K562 (cell line): Measurements from ENCODE around the gene MRNIP. TPM values are rescaled to one million over a fixed set of nuclear protein-coding genes. Genes with fewer than 3 reads are reported as not detected.

Source experiments
- AFF1 ChIP-seq, 2 experiments: fragments of 450-650 bp; IDR thresholded peaks; 2 replicates each; pipeline ENCODE4 v1.6.1; 2018; ENCODE audit warnings: mild to moderate bottlenecking in 2 of 2, low read depth in 1 of 2; ENCODE audit not compliant: partially characterized antibody in 2 of 2
- AFF4 ChIP-seq: sonication (generic); formaldehyde crosslinking; IDR thresholded peaks from 2 replicates; pipeline ENCODE4 v1.8.0; 2023; ENCODE audit warnings: mild to moderate bottlenecking, missing genetic modification reagents
- ARNT ChIP-seq, 2 experiments: fragments of 450-650 bp; IDR thresholded peaks; 2 replicates each; pipeline ENCODE4 v1.6.1; 2016; ENCODE audit warnings: mild to moderate bottlenecking in 1 of 2
- DPF2 ChIP-seq: fragments of 450-650 bp; IDR thresholded peaks from 2 replicates; pipeline ENCODE4 v1.6.1; 2016
- ID3 ChIP-seq, 2 experiments: fragments of 250-450 bp in 1 of 2; fragments of 450-650 bp in 1 of 2; sonication (Bioruptor Pico) in 1 of 2; IDR thresholded peaks; 2 replicates each; pipeline versions ENCODE4 v1.6.1 to v1.8.0; 2016 to 2021; ENCODE audit warnings: mild to moderate bottlenecking in 2 of 2, moderate library complexity in 2 of 2, missing compliant biosample characterization in 1 of 2, missing genetic modification characterization in 1 of 2
- JUNB ChIP-seq: fragments of 450-650 bp; formaldehyde crosslinking; conservative IDR thresholded peaks from 2 replicates; pipeline ENCODE4 v1.4.0; 2020; ENCODE audit warnings: mild to moderate bottlenecking
- MTA2 ChIP-seq: fragments of 450-650 bp; IDR thresholded peaks from 2 replicates; pipeline ENCODE4 v1.6.1; 2016; ENCODE audit warnings: low read depth
- POLR3G ChIP-seq: IDR thresholded peaks from 2 replicates; pipeline ENCODE4 v1.6.1; 2011; ENCODE audit not compliant: insufficient read length, insufficient replicate concordance; ENCODE audit errors: extremely low read depth
- RBM39 ChIP-seq: fragments of 200-400 bp; formaldehyde crosslinking; optimal IDR thresholded peaks from 2 replicates; pipeline ENCODE3; 2018; ENCODE audit warnings: low read depth, low read length
- RFX1 ChIP-seq: fragments of 450-650 bp; IDR thresholded peaks from 2 replicates; pipeline ENCODE4 v1.6.1; 2016; ENCODE audit warnings: mild to moderate bottlenecking, moderate library complexity
- SETDB1 ChIP-seq: IDR thresholded peaks from one replicate; pipeline ENCODE4 v1.6.1; 2012; ENCODE audit warnings: low read length, control low read depth, inconsistent platforms
- SMC3 ChIP-seq: conservative IDR thresholded peaks from 2 replicates; pipeline ENCODE4 v1.6.1; 2011; ENCODE audit warnings: low read depth, low read length, improper control_type of control experiment; ENCODE audit not compliant: insufficient read depth
- TAF9B ChIP-seq: fragments of 450-650 bp; IDR thresholded peaks from 2 replicates; pipeline ENCODE4 v1.6.1; 2018; ENCODE audit warnings: mild to moderate bottlenecking; ENCODE audit not compliant: partially characterized antibody
- THRAP3 ChIP-seq: fragments of 450-650 bp; IDR thresholded peaks from 2 replicates; pipeline ENCODE4 v1.6.1; 2016; ENCODE audit warnings: mild to moderate bottlenecking, inconsistent platforms, borderline replicate concordance
- XRCC4 ChIP-seq: IDR thresholded peaks from one replicate; pipeline ENCODE4 v1.6.1; 2011; ENCODE audit not compliant: insufficient read depth, insufficient read length; ENCODE audit errors: extremely low read depth
- ZC3H8 ChIP-seq: fragments of 450-650 bp; IDR thresholded peaks from 2 replicates; pipeline ENCODE4 v1.6.1; 2017
- ZEB2 ChIP-seq: fragments of 450-650 bp; IDR thresholded peaks from 2 replicates; pipeline ENCODE4 v1.6.1; 2016
- ZNF707 ChIP-seq: fragments of 250-450 bp; sonication (Bioruptor Pico); conservative IDR thresholded peaks from 2 replicates; pipeline ENCODE4 v1.8.0; 2022; ENCODE audit warnings: inconsistent platforms, mild to moderate bottlenecking, moderate library complexity
- ZNF79 ChIP-seq: fragments of 250-450 bp; sonication (Bioruptor Pico); IDR thresholded peaks from 2 replicates; pipeline ENCODE4 v1.4.0; 2020; ENCODE audit warnings: low read depth, mild to moderate bottlenecking, moderate library complexity
- polyA plus RNA-seq, 8 experiments: library from polyadenylated mRNA; depleted of rRNA in 4 of 8; stranded (reverse) in 5 of 8; unstranded in 3 of 8; fragments of >200 nt; fragmentation: Nextera tagmentation in 2 of 8; fragmentation: Illumina TruSeq in 1 of 8; extraction: Ambion mirVana in 2 of 8; extraction: Trizol in 1 of 8; gene quantifications; 2 replicates each; pipeline versions ENCODE4 v1.2.1 to v1.2.3, GENCODE V29; 2011 to 2014; ENCODE audit warnings: inconsistent platforms in 1 of 8, missing spikeins in 1 of 8
- total RNA-seq, 7 experiments: library from RNA; depleted of rRNA in 6 of 7; stranded (reverse); fragments of >200 nt in 6 of 7; fragmentation: Illumina TruSeq in 2 of 7; extraction: Trizol in 2 of 7; gene quantifications; 2 replicates each; pipeline versions ENCODE4 v1.2.1 to v1.2.3, GENCODE V29; 2011 to 2021; ENCODE audit warnings: low replicate concordance in 1 of 7
- TF ChIP-seq, protein P1 (sequence below): fragments of 450-650 bp; conservative IDR thresholded peaks from 2 replicates; pipeline ENCODE4 v1.6.1; 2016; ENCODE audit warnings: missing genetic modification characterization, low read depth, mild to moderate bottlenecking, missing compliant biosample characterization, moderate library complexity

MRNIP gene
- total and polyA plus RNA-seq, 9 of the 15 experiments (the other 6 are each of a cell fraction or from before 2014, with no cell fraction given) = 3.6 to 39.0 (median 16.8) TPM

GRCh38 chr5:179818746-179819295 is 39.8 kb downstream of the MRNIP start (continued):
- peak in 1 of 2 experiments; percentile 89 for TF ChIP-seq AFF1 (IDR thresholded peaks at IDR 0.05; ENCODE audit: low read depth in 1 of 2, partially characterized antibody in 2 of 2)
- no peak for TF ChIP-seq POLR3G
- no peak for TF ChIP-seq RFX1
- TF ChIP-seq JUNB (CRISPR knock-in tag) = 0 out of 2 replicates have a peak, but pooled peaks have one; percentile 57
- no peak for TF ChIP-seq THRAP3
- peak; percentile 93 for TF ChIP-seq TAF9B
- TF ChIP-seq MTA2 = peak; percentile 48; the same call in 1 of the 2 replicates
- TF ChIP-seq ARNT (IDR thresholded peaks at IDR 0.05) = no peak
- no peak; the same call in none of the 2 replicates for TF ChIP-seq AFF4 (CRISPR knock-in tag)
- no peak for TF ChIP-seq ZNF79
- TF ChIP-seq ZNF707 (CRISPR knock-in tag) = no peak
- TF ChIP-seq ZEB2 = peak; percentile 83
- no peak for TF ChIP-seq XRCC4
- TF ChIP-seq ID3 (CRISPR knock-in tag; IDR thresholded peaks at IDR 0.05) = no peak
- peak; percentile 21; the same call in 1 of the 2 replicates for TF ChIP-seq ID3 (tag; IDR thresholded peaks at IDR 0.05)
- no peak for TF ChIP-seq SMC3
- no peak for TF ChIP-seq SETDB1
- TF ChIP-seq, protein P1, sequence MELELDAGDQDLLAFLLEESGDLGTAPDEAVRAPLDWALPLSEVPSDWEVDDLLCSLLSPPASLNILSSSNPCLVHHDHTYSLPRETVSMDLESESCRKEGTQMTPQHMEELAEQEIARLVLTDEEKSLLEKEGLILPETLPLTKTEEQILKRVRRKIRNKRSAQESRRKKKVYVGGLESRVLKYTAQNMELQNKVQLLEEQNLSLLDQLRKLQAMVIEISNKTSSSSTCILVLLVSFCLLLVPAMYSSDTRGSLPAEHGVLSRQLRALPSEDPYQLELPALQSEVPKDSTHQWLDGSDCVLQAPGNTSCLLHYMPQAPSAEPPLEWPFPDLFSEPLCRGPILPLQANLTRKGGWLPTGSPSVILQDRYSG (tag) = no peak
- no peak for TF ChIP-seq RBM39
- TF ChIP-seq DPF2 = peak; percentile 63
- TF ChIP-seq ZC3H8 = no peak
